ENCODE results near the gene CHD2. TPM values are rescaled to one million over a fixed set of nuclear protein-coding genes. Genes with fewer than 3 reads are reported as not detected.

Gene CHD2
- total and polyA plus RNA-seq, 4 donors = 13.9 to 90.2 (median 49.4) TPM

DNA sequence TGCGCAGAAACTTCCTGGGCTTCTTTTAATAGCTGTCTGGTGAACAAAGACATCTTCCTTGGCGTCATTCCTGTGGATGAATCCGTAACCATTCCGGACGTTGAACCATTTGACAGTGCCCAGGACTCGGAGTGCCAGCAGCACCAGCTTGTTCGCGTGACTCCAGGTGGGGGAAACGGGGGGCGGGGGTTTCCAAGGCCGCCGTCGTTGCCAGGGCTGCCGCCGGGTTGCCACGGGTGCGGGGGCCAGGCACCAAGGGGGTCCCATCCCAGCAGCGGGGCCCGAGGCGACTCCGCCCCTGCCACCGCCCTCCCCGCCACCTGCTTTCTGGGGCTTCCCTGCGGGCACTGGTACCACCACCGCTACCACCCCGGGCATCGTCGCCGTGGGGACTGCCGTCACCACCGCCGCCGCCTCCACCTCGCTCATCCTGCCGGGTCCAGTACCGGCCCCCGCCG is 166.1 kb downstream of the CHD2 start (continued):
- TF ChIP-seq GABPA (IDR thresholded peaks at IDR 0.05 in 1 of 2, conservative IDR thresholded peaks at IDR 0.05 in 1 of 2) (no peak), HNF4A (conservative IDR thresholded peaks at IDR 0.05) (no peak), RXRA (IDR thresholded peaks at IDR 0.05) (no peak), FOXA2 (IDR thresholded peaks at IDR 0.05) (no peak), JUND (IDR thresholded peaks at IDR 0.05) (no peak)

DNA sequence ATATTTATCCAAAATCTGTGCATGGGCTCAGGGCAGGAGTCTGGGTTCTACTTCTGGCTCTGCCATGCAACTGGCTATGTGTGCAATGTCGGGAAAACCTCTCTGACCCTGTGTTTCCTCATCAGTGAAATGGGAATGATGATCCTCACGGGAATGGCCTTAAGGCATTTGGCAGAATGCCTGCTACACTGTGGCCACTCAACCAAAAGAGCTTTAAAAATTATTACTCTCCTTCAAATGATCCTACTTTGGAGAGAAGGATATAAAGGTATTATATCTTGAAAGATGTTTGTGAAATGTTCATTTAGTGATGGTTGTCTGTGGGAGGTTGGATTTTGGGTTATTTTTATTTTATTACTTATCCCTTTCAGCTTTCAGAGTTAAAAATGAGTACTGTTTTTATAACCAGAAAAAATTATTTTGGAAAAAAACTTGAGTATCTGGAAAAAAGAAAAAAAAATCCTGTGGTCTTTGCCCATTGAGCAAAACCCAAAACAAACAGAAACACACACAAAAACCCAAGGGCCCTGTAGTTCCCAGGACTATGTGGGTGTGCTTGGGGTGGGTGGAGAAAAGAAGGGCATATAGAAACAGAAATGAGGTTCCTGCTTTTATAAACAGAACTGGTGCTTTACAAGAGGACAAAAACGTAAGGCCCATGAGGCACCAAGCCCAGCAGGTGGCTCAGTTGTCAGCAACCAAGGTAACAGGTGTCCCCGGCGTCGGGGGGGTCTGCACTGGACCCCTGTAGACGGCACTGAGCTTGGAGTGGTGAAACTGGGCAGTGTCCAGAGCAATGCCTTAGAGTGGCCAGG is 166.9 kb downstream of the CHD2 start:
- DNase-seq (ENCODE audit: low spot score) = no peak
- H3K4me3 ChIP-seq (ENCODE audit: low read depth in 1 of 3, low read length in 3 of 3) = no peak overlapping the region
- H3K36me3 ChIP-seq (ENCODE audit: control insufficient read depth in 4 of 4, insufficient read depth in 3 of 4, low read depth in 1 of 4, low read length in 3 of 4) = no peaks in the 10 kb centered on the region
- no peak overlapping the region for H3K9ac ChIP-seq (ENCODE audit: low read depth in 1 of 2, low read length in 2 of 2)
- H3K27me3 ChIP-seq (ENCODE audit: control insufficient read depth in 4 of 4, insufficient read depth in 4 of 4, low read length in 3 of 4) = peaks cover 0 to 13% (median 7%) of the 10 kb centered on the region in 4 donors
- H3K27ac ChIP-seq (ENCODE audit: low read depth in 1 of 2, low read length in 2 of 2) = no peak overlapping the region
- TF ChIP-seq, protein P1, sequence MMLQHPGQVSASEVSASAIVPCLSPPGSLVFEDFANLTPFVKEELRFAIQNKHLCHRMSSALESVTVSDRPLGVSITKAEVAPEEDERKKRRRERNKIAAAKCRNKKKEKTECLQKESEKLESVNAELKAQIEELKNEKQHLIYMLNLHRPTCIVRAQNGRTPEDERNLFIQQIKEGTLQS (IDR thresholded peaks at IDR 0.05) = no peak
- TF ChIP-seq YY1 (IDR thresholded peaks at IDR 0.05) (no peak), RXRA (IDR thresholded peaks at IDR 0.05) (no peak), HNF4A (conservative IDR thresholded peaks at IDR 0.05) (no peak), RAD21 (IDR thresholded peaks at IDR 0.05) (no peak), FOXA1 (IDR thresholded peaks at IDR 0.05) (no peak)
- TF ChIP-seq, protein P2, sequence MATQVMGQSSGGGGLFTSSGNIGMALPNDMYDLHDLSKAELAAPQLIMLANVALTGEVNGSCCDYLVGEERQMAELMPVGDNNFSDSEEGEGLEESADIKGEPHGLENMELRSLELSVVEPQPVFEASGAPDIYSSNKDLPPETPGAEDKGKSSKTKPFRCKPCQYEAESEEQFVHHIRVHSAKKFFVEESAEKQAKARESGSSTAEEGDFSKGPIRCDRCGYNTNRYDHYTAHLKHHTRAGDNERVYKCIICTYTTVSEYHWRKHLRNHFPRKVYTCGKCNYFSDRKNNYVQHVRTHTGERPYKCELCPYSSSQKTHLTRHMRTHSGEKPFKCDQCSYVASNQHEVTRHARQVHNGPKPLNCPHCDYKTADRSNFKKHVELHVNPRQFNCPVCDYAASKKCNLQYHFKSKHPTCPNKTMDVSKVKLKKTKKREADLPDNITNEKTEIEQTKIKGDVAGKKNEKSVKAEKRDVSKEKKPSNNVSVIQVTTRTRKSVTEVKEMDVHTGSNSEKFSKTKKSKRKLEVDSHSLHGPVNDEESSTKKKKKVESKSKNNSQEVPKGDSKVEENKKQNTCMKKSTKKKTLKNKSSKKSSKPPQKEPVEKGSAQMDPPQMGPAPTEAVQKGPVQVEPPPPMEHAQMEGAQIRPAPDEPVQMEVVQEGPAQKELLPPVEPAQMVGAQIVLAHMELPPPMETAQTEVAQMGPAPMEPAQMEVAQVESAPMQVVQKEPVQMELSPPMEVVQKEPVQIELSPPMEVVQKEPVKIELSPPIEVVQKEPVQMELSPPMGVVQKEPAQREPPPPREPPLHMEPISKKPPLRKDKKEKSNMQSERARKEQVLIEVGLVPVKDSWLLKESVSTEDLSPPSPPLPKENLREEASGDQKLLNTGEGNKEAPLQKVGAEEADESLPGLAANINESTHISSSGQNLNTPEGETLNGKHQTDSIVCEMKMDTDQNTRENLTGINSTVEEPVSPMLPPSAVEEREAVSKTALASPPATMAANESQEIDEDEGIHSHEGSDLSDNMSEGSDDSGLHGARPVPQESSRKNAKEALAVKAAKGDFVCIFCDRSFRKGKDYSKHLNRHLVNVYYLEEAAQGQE (IDR thresholded peaks at IDR 0.05) = no peak
- TF ChIP-seq, protein P3, sequence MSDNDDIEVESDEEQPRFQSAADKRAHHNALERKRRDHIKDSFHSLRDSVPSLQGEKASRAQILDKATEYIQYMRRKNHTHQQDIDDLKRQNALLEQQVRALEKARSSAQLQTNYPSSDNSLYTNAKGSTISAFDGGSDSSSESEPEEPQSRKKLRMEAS (IDR thresholded peaks at IDR 0.05) = no peak
- H3K4me1 ChIP-seq (ENCODE audit: control insufficient read depth in 4 of 4, insufficient read depth in 4 of 4, low read length in 3 of 4) = peaks cover 0 to 6% (median 2%) of the 10 kb centered on the region in 4 donors
- no peaks in the 10 kb centered on the region for H3K9me3 ChIP-seq (ENCODE audit: control insufficient read depth in 4 of 4, low read length in 3 of 4)
- 57% methylated on average over 7 of the region's 7 CpGs for WGBS

DNA sequence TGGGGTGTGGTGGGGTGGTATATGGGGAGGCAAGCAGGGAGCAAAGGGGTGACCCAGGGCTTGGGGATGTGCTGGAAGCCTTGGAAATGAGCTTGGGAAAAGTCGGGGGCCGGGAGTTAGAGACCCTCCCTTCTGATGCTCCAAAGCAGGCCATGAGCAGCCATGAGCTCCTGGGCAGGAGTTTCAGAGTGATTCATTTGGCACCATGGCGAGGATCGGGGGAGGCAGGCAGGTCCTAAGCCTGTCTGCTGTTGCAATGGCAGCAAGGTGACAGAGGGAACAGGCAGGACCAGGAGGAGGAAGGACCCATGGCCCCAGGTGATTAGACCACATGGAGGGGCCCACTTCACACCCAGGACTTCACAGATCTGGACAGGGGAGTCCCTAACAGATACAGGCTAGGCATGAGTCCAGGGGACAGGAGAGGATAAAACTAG is 167.5 kb downstream of the CHD2 start:
- no peak overlapping the region for H3K27ac ChIP-seq (ENCODE audit: low read depth in 1 of 2, low read length in 2 of 2)
- H3K4me3 ChIP-seq (ENCODE audit: low read depth in 1 of 3, low read length in 3 of 3) = no peak overlapping the region
- no peaks in the 10 kb centered on the region for H3K36me3 ChIP-seq (ENCODE audit: control insufficient read depth in 4 of 4, insufficient read depth in 3 of 4, low read depth in 1 of 4, low read length in 3 of 4)
- no peak overlapping the region for H3K9ac ChIP-seq (ENCODE audit: low read depth in 1 of 2, low read length in 2 of 2)
- no peaks in the 10 kb centered on the region for H3K9me3 ChIP-seq (ENCODE audit: control insufficient read depth in 4 of 4, low read length in 3 of 4)
- H3K4me1 ChIP-seq (ENCODE audit: control insufficient read depth in 4 of 4, insufficient read depth in 4 of 4, low read length in 3 of 4) = peaks cover 5 to 12% (median 6%) of the 10 kb centered on the region in 4 donors
- WGBS = 80% methylated on average over 4 of the region's 4 CpGs
- no peak for DNase-seq (ENCODE audit: low spot score)
- H3K27me3 ChIP-seq (ENCODE audit: control insufficient read depth in 4 of 4, insufficient read depth in 4 of 4, low read length in 3 of 4) = peaks cover 0 to 13% (median 9%) of the 10 kb centered on the region in 4 donors
- TF ChIP-seq HNF4A (conservative IDR thresholded peaks at IDR 0.05) (no peak), YY1 (IDR thresholded peaks at IDR 0.05) (no peak), NR2F2 (IDR thresholded peaks at IDR 0.05) (no peak), JUND (IDR thresholded peaks at IDR 0.05) (no peak), SP1 (IDR thresholded peaks at IDR 0.05) (no peak), GABPA (IDR thresholded peaks at IDR 0.05 in 1 of 2, conservative IDR thresholded peaks at IDR 0.05 in 1 of 2) (no peak), RAD21 (IDR thresholded peaks at IDR 0.05) (no peak), RXRA (IDR thresholded peaks at IDR 0.05) (no peak), TAF1 (conservative IDR thresholded peaks at IDR 0.05) (no peak), FOXA1 (IDR thresholded peaks at IDR 0.05) (no peak), HNF4G (IDR thresholded peaks at IDR 0.05) (no peak)
- TF ChIP-seq, protein P2 (IDR thresholded peaks at IDR 0.05) = no peak
- TF ChIP-seq, protein P1 (IDR thresholded peaks at IDR 0.05) = no peak
- TF ChIP-seq, protein P4, sequence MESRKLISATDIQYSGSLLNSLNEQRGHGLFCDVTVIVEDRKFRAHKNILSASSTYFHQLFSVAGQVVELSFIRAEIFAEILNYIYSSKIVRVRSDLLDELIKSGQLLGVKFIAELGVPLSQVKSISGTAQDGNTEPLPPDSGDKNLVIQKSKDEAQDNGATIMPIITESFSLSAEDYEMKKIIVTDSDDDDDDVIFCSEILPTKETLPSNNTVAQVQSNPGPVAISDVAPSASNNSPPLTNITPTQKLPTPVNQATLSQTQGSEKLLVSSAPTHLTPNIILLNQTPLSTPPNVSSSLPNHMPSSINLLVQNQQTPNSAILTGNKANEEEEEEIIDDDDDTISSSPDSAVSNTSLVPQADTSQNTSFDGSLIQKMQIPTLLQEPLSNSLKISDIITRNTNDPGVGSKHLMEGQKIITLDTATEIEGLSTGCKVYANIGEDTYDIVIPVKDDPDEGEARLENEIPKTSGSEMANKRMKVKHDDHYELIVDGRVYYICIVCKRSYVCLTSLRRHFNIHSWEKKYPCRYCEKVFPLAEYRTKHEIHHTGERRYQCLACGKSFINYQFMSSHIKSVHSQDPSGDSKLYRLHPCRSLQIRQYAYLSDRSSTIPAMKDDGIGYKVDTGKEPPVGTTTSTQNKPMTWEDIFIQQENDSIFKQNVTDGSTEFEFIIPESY (IDR thresholded peaks at IDR 0.05) = no peak
